Tibial nerve (tissue), 4 donors: ENCODE results near the gene LANCL3. TPM values are rescaled to one million over a fixed set of nuclear protein-coding genes. Genes with fewer than 3 reads are reported as not detected.
"Not testable (repeated sequence)": the region's sequence is repeated elsewhere in the genome, so short reads cannot be mapped to it uniquely, and the experiment has no call there.

ENCODE experiments used
- DNase-seq, 2 donors: peaks; one replicate each; pipeline ENCODE4 v3.0.0-alpha.2; 2019; ENCODE audit warnings: low spot score in 2 of 2
- H3K27ac ChIP-seq, 4 donors: fragments of 200-600 bp; sonication (generic) in 3 of 4; one replicate each; pipeline ENCODE4 v1.5.1; 2017 to 2019; ENCODE audit warnings: mild to moderate bottlenecking in 1 of 4
- H3K27me3 ChIP-seq, 2 donors: fragments of 200-600 bp; sonication (generic) in 1 of 2; one replicate each; pipeline versions ENCODE4 v1.5.1 to v1.6.0; 2017 to 2019
- H3K36me3 ChIP-seq, 3 donors: fragments of 200-600 bp; sonication (generic); one replicate each; pipeline ENCODE4 v1.5.1; 2018 to 2019
- H3K4me1 ChIP-seq, 4 donors: fragments of 200-600 bp; sonication (generic) in 3 of 4; one replicate each; pipeline ENCODE4 v1.5.1; 2017 to 2019
- H3K4me3 ChIP-seq, 4 donors: fragments of 200-600 bp; sonication (generic) in 3 of 4; one replicate each; pipeline ENCODE4 v1.5.1; 2017 to 2019; ENCODE audit warnings: mild to moderate bottlenecking in 1 of 4, moderate library complexity in 1 of 4
- H3K9me3 ChIP-seq, 4 donors: fragments of 200-600 bp; sonication (generic) in 3 of 4; one replicate each; pipeline ENCODE4 v1.5.1; 2017 to 2019
- EP300 ChIP-seq, 2 donors: sonication (generic); formaldehyde crosslinking; IDR thresholded peaks; one replicate each; pipeline ENCODE4 v1.6.1; 2017; ENCODE audit warnings: antibody characterized with exemption in 2 of 2, mild to moderate bottlenecking in 1 of 2
- POLR2A ChIP-seq, 2 donors: fragments of 450-650 bp; IDR thresholded peaks; one replicate each; pipeline ENCODE4 v1.6.1; 2017; ENCODE audit warnings: antibody characterized with exemption in 2 of 2, mild to moderate bottlenecking in 2 of 2, moderate library complexity in 2 of 2
- WGBS, 2 donors: methylation state at CpG; one replicate each; pipeline ENCODE4 v1.1.5; 2018; 5-methylcytosine and 5-hydroxymethylcytosine counted together
- total RNA-seq, 4 donors: library from RNA; depleted of rRNA; stranded (reverse); fragments of >200 nt; gene quantifications; one replicate each; pipeline ENCODE4 v1.1.0, GENCODE V29; 2016
- TF ChIP-seq, protein P1 (sequence below), 5 experiments: fragments of 200-600 bp in 3 of 5; fragments of 450-650 bp in 2 of 5; sonication (generic) in 3 of 5; IDR thresholded peaks; one replicate each; pipeline ENCODE4 v1.5.1; 2016 to 2019; ENCODE audit warnings: antibody characterized with exemption in 5 of 5, mild to moderate bottlenecking in 3 of 5, moderate library complexity in 2 of 5

LANCL3 gene
- total RNA-seq, 4 donors from 2014 or later, result 0.22 to 1.8 (median 1.2) TPM

DNA sequence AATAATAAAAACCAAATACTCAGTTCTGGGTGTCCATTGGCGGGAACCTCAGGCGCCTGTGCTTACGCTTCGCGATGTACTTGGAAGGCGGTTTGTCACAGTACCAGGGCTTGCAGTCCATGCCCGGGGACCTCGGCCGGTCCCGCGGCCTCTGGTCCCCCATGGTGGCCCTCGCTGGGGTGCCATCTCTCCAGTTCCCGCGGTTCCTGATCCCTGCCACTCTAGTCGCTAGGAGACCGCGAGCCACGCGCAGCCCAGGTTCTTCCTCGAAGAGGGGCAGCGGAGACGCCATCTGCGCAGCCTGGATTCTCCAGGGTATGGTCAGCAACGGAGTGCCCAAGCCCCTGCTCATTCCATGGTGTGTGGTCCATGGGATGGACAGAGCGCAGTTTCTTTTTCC is 26.4 kb upstream of the LANCL3 start:
- DNase-seq, result no peak
- Histone ChIP-seq H3K27me3 (no peaks in the 10 kb centered on the region), H3K36me3 (no peaks in the 10 kb centered on the region), H3K4me1 (no peaks in the 10 kb centered on the region), H3K27ac (no peak overlapping the region), H3K4me3 (no peak overlapping the region), H3K9me3 (peaks cover 0 to 4% (median 0%) of the 10 kb centered on the region in 4 donors)
- TF ChIP-seq, protein P1, sequence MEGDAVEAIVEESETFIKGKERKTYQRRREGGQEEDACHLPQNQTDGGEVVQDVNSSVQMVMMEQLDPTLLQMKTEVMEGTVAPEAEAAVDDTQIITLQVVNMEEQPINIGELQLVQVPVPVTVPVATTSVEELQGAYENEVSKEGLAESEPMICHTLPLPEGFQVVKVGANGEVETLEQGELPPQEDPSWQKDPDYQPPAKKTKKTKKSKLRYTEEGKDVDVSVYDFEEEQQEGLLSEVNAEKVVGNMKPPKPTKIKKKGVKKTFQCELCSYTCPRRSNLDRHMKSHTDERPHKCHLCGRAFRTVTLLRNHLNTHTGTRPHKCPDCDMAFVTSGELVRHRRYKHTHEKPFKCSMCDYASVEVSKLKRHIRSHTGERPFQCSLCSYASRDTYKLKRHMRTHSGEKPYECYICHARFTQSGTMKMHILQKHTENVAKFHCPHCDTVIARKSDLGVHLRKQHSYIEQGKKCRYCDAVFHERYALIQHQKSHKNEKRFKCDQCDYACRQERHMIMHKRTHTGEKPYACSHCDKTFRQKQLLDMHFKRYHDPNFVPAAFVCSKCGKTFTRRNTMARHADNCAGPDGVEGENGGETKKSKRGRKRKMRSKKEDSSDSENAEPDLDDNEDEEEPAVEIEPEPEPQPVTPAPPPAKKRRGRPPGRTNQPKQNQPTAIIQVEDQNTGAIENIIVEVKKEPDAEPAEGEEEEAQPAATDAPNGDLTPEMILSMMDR (IDR thresholded peaks at IDR 0.05), result no peak
- no peak for TF ChIP-seq POLR2A (IDR thresholded peaks at IDR 0.05)
- TF ChIP-seq EP300 (IDR thresholded peaks at IDR 0.05), result no peak
- WGBS, 2 donors, result 92 to 99% methylated on average over 21 to 25 of the region's 25 CpGs

DNA sequence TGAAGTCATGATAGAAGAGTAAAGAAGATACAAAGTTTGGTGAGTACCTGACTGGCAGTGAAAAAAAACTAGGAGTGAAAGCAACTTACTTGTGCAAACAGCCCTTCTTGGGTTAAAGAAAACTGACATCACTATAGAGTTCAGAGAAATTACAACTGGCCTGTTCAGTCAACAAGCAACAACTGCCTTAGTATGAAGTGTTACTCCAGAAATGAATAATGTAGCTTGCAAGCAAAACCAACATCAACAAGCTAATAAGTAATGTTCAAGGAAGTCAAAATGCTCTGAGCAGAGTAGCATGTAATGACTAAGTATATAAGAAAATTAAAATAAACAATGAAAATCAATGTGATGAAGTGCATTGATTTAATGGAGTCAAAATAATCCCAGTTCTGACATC is 21.8 kb upstream of the LANCL3 start:
- not testable (repeated sequence) for H3K4me1 ChIP-seq, H3K9me3 ChIP-seq, H3K27ac ChIP-seq, H3K36me3 ChIP-seq, H3K4me3 ChIP-seq, H3K27me3 ChIP-seq, DNase-seq

DNA sequence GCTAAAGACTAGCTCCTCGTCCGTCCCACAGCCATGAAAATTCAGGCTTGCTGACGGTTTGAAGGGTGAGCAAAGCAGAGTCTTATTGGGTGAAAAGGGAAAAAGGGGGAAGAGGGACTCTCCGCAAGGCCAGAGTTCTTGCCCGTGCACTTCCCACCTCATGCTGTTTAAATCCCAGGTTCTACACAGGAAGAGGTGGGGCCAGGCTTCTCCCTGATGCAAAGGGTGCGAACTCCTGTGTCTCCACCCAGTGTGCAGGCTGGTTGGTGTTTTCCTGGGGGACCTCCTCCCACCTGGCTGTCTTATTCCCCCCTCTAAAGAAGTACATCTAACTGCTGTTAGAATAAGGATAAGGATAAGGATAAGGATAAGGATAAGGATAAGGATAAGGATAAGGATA is 18.0 kb upstream of the LANCL3 start:
- no peak overlapping the region for H3K27ac ChIP-seq
- H3K4me1 ChIP-seq, result no peaks in the 10 kb centered on the region
- no peaks in the 10 kb centered on the region for H3K9me3 ChIP-seq
- H3K27me3 ChIP-seq, result no peaks in the 10 kb centered on the region
- no peak overlapping the region for H3K4me3 ChIP-seq
- DNase-seq, result no peak
- 72 to 74% methylated on average over 6 of the region's 6 CpGs for WGBS, 2 donors
- H3K36me3 ChIP-seq, result no peaks in the 10 kb centered on the region
- TF ChIP-seq, protein P1 (IDR thresholded peaks at IDR 0.05), result no peak
- TF ChIP-seq POLR2A (IDR thresholded peaks at IDR 0.05) (no peak), EP300 (IDR thresholded peaks at IDR 0.05) (no peak)

DNA sequence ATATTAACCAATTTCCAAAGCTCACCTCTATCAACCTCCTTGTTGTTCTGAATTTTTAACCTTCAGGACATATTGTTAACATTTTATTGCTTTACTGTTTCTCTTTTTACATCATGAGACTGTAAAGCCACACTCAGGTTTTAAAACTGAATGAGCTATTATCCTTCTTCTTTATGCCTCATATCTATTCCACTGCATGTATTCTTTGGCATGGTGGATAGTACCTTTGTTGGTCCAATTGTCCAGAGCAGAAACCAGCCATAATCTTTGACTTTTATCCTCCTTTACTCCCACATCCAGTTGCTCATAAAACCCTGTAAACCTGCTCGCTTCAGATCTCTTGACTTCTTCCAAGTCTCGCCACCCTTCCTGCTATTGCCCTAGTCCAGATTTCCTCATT is 6.2 kb upstream of the LANCL3 start:
- H3K36me3 ChIP-seq, H3K27me3 ChIP-seq: not testable (repeated sequence)
- WGBS, 2 donors, result 92 to 96% methylated on average over 2 of the region's 2 CpGs

DNA sequence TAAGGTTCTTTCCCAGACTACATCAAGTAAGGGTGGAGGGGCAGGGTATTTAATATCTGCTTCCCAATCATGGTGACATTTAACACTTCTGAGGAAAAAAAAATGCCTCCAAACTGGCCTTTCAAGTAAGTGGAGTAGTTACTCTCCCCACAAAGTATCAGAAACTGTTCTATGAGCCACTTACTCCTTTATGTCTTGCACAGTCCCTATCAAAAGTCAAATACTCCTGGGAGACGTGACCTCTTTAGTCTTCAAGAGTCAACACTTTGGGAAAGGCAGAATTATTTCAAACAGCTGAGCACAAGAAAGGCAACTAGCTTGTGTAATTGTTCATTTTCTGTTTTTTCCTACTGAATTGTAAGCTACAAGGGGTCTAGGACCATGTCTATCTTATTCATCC is 1.1 kb upstream of the LANCL3 start:
- DNase-seq, H3K9me3 ChIP-seq, H3K27ac ChIP-seq, H3K4me3 ChIP-seq, H3K36me3 ChIP-seq: not testable (repeated sequence)
- H3K4me1 ChIP-seq, result peaks cover 0 to 13% (median 0%) of the 10 kb centered on the region in 4 donors
- no CpG with 5 or more reads among the region's 1 CpG for WGBS, 2 donors
- peaks cover 0 to 17% of the 10 kb centered on the region in 2 donors for H3K27me3 ChIP-seq

More for the DNA sequence above, 6.2 kb upstream of the LANCL3 start:
- not testable (repeated sequence) for DNase-seq, H3K9me3 ChIP-seq, H3K27ac ChIP-seq, H3K4me1 ChIP-seq, H3K4me3 ChIP-seq

DNA sequence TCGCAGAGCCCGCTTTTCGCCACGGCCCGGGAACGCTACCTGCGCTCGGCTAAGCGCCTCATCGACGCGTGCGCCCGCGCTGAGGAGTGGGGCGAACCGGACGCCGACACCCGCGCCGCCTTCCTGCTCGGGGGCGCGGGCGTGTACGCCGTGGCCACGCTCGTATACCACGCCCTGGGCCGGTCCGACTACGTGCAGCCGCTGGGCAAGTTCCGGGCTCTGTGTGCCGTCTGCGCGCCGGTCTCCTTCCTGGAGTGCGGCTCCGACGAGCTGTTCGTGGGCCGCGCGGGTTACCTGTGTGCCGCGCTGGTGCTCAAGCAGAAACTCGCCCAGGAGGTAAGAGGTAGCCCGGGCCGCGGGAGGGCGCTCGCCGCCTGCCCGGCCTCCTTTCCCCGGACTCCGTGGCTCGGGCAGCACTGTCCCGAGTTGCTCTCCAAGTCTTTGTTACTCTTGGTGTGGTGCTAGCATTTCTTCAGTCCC is 687 bp downstream of the LANCL3 start:
- peak overlapping the region in 2 of 4 donors; percentile 5 to 47 for H3K4me3 ChIP-seq
- H3K4me1 ChIP-seq, result peaks cover 0 to 13% (median 0%) of the 10 kb centered on the region in 4 donors
- DNase-seq, H3K27ac ChIP-seq, H3K9me3 ChIP-seq, H3K36me3 ChIP-seq: not testable (repeated sequence)
- peaks cover 0 to 17% of the 10 kb centered on the region in 2 donors for H3K27me3 ChIP-seq
- 2 to 45% methylated on average over 12 to 49 of the region's 61 CpGs for WGBS, 2 donors

DNA sequence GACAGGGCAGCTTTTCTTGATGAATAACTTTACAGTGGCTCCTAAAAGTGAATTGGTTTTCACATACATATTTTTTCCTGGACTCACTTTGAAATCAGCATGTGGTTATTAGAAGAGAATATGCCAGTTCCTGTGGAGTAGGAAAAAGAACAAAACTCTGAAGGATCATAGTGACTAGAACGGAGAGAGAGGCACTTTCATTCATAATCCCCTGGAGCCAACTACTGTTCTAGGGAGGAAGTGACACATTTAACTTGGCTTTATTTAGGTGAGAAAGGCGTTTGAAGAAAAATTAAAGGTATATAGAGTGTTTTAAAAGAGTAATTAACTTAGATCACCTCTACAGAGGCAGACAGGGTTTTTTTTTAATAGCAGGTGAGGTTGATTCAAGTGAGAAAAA is 1.7 kb downstream of the LANCL3 start:
- not testable (repeated sequence) for H3K9me3 ChIP-seq, H3K27ac ChIP-seq, DNase-seq, H3K4me3 ChIP-seq, H3K36me3 ChIP-seq
- Histone ChIP-seq H3K27me3 (peaks cover 0 to 17% of the 10 kb centered on the region in 2 donors), H3K4me1 (peaks cover 0 to 13% (median 0%) of the 10 kb centered on the region in 4 donors)
- WGBS, 2 donors, result 3 to 28% methylated on average over 2 of the region's 2 CpGs

DNA sequence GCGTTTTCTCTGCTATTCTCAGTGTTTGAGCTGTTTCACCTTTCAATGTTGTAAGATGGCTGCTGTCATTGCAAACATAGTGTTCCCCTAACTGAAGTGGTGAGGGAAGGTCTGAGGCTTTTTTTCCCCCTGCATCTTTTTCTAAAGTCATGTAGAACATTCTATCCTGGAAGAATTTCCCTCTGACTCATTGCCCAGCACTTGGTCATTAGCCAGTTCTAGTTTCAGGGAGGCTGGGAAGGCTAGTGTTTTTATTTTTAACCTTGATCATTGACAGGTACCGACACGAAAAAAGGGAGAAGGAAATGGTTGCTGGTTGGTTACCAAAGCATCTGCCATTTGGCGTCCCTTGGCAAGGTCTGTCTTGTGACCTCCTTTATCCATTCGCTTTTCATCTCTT is 6.6 kb downstream of the LANCL3 start:
- H3K27me3 ChIP-seq, result peaks cover 0 to 4% of the 10 kb centered on the region in 2 donors
- H3K4me3 ChIP-seq, result no peak overlapping the region
- DNase-seq, result no peak
- no peaks in the 10 kb centered on the region for H3K9me3 ChIP-seq
- TF ChIP-seq, protein P1 (IDR thresholded peaks at IDR 0.05), result no peak
- TF ChIP-seq EP300 (IDR thresholded peaks at IDR 0.05) (no peak), POLR2A (IDR thresholded peaks at IDR 0.05) (no peak)
- no peaks in the 10 kb centered on the region for H3K36me3 ChIP-seq
- 69 to 80% methylated on average over 5 of the region's 5 CpGs for WGBS, 2 donors
- H3K27ac ChIP-seq, result no peak overlapping the region
- H3K4me1 ChIP-seq, result no peaks in the 10 kb centered on the region
